Astrocyte of the cerebellum (primary cell): ENCODE results near the gene MAP7D3.

ENCODE experiments used
- DNase-seq: peaks from one replicate; pipeline ENCODE4 v3.0.0-alpha.2; 2011; ENCODE audit warnings: low read depth
- H3K4me3 ChIP-seq: 2 replicates; pipeline ENCODE4 v1.5.1; 2011; ENCODE audit warnings: mild to moderate bottlenecking, low read depth, low read length, moderate library complexity
- CTCF ChIP-seq: IDR thresholded peaks from 2 replicates; pipeline ENCODE4 v1.5.1; 2012; ENCODE audit warnings: low read length, low read depth, moderate library complexity, mild to moderate bottlenecking; ENCODE audit errors: missing control alignments
- in situ Hi-C: cut with HindIII; loops from 2 replicates; pipeline ENCODE4 v1.10.0; 2017; ENCODE audit warnings: low sequenced_read_pairs

Gene MAP7D3

GRCh38 chrX:136165406-136165805 is 85.8 kb downstream of the MAP7D3 start:
- in situ Hi-C loops: no loop called here
- no peak overlapping the region for H3K4me3 ChIP-seq
- no peak for DNase-seq
- TF ChIP-seq CTCF: no peak

DNA sequence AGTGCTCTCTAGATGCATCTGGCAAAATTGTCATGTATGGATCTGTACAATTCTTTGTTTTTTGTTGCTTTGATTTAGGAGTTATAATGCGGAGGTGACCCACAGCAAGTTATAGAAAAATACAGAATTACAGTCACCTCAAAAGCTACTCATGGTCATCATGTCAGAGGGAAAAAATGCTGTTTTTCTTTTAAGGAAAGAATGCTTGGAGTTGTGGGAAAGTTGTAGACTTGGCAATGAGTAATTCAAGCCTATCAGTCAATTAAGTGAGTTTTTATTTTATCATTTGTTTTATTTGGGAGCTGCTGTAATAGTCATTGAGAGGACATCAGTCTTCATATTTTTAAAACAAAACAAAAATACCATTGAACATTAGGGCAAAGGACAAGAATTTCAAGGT is 87.5 kb downstream of the MAP7D3 start:
- TF ChIP-seq CTCF: no peak
- H3K4me3 ChIP-seq: no peak overlapping the region
- no peak for DNase-seq
- in situ Hi-C loops: no loop called here
